OCI-LY1 (cell line): ENCODE measurements around the gene MYMK.

Experiments
- H2AFZ ChIP-seq: fragments of 200-600 bp; sonication (generic), shearing (Covaris generic); 2 replicates; pipeline ENCODE4 v1.6.0; 2014; ENCODE audit warnings: antibody characterized with exemption, mild to moderate bottlenecking, low read length
- H3F3A ChIP-seq: fragments of 200-600 bp; sonication (generic), shearing (Covaris generic); 2 replicates; pipeline ENCODE4 v1.6.0; 2014; ENCODE audit warnings: mild to moderate bottlenecking, antibody characterized with exemption, low read length, moderate library complexity; ENCODE audit not compliant: insufficient read depth
- H3K27ac ChIP-seq: fragments of 200-600 bp; sonication (generic); 2 replicates; pipeline ENCODE4 v1.5.1; 2014; ENCODE audit warnings: low read length, mixed run types, mild to moderate bottlenecking, low read depth; ENCODE audit not compliant: poor library complexity, severe bottlenecking
- H3K27me3 ChIP-seq: fragments of 200-600 bp; sonication (generic); 2 replicates; pipeline ENCODE4 v1.6.0; 2014; ENCODE audit warnings: antibody characterized with exemption, mild to moderate bottlenecking, low read length, moderate library complexity; ENCODE audit not compliant: insufficient read depth
- H3K36me3 ChIP-seq: fragments of 200-600 bp; sonication (generic); 2 replicates; pipeline ENCODE4 v1.6.1; 2014; ENCODE audit warnings: mild to moderate bottlenecking, antibody characterized with exemption, low read length, moderate library complexity, mixed read lengths; ENCODE audit not compliant: insufficient read depth
- H3K4me1 ChIP-seq: fragments of 200-600 bp; sonication (generic); 2 replicates; pipeline ENCODE4 v1.5.1; 2014; ENCODE audit warnings: mild to moderate bottlenecking, low read length, moderate library complexity; ENCODE audit not compliant: insufficient read depth, severe bottlenecking
- H3K4me2 ChIP-seq: fragments of 200-600 bp; sonication (generic), shearing (Covaris generic); 2 replicates; pipeline ENCODE4 v1.6.1; 2014; ENCODE audit warnings: low read length
- H3K4me3 ChIP-seq: fragments of 200-600 bp; sonication (generic); 2 replicates; pipeline ENCODE4 v1.5.1; 2014; ENCODE audit warnings: low read length, low read depth, mild to moderate bottlenecking, mixed read lengths; ENCODE audit not compliant: poor library complexity, severe bottlenecking
- H3K79me2 ChIP-seq: fragments of 200-600 bp; shearing (Covaris generic); 2 replicates; pipeline ENCODE4 v1.6.1; 2016; ENCODE audit warnings: mixed run types, low read length, mixed read lengths; ENCODE audit not compliant: insufficient read depth
- H3K9ac ChIP-seq: fragments of 200-600 bp; sonication (generic), shearing (Covaris generic); 2 replicates; pipeline ENCODE4 v1.6.1; 2014; ENCODE audit warnings: mild to moderate bottlenecking, low read length, mixed read lengths
- H3K9me2 ChIP-seq: fragments of 200-600 bp; sonication (generic), shearing (Covaris generic); 2 replicates; pipeline ENCODE4 v1.6.1; 2014; ENCODE audit warnings: low read depth, mild to moderate bottlenecking, low read length, mixed read lengths
- H3K9me3 ChIP-seq: fragments of 200-600 bp; shearing (Covaris generic); 2 replicates; pipeline ENCODE4 v1.6.1; 2014; ENCODE audit warnings: low read length, mixed read lengths
- H4K20me1 ChIP-seq: fragments of 200-600 bp; sonication (generic), shearing (Covaris generic); 2 replicates; pipeline ENCODE4 v1.6.0; 2016; ENCODE audit warnings: mild to moderate bottlenecking, low read length; ENCODE audit not compliant: insufficient read depth
- CTCF ChIP-seq: fragments of 200-600 bp; sonication (generic), shearing (Covaris generic); IDR thresholded peaks from 2 replicates; pipeline ENCODE4 v1.5.1; 2017; ENCODE audit warnings: mild to moderate bottlenecking, antibody characterized with exemption, low read length, moderate library complexity, mixed read lengths
- EZH2 ChIP-seq: fragments of 200-600 bp; sonication (generic), shearing (Covaris generic); IDR thresholded peaks from 2 replicates; pipeline ENCODE4 v1.8.0; 2017; ENCODE audit warnings: borderline replicate concordance, mixed run types, mild to moderate bottlenecking, antibody characterized with exemption, low read length, moderate library complexity, mixed read lengths

The MYMK gene

DNA sequence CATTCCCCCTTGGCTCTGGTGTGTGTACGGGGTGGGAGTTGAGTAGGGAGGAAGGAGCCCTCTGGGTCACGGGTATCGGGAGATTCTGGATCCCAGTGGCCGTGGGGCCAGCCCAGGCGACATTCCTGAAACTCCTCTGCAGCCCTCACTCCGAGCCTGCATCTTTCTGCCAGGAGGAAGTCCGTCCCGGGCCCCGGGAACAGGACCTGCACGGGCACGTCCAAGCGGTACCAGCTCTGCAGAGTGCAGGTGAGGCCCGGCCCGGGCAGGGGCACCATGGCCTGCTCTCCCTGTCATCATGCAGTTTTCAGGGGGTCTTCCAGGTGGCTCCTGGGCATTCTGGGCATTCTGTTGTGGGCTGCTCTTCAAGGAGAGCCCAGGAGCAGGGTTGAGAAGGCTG is 13.4 kb upstream of the MYMK start:
- Histone ChIP-seq H3K27me3 (no peaks in the 10 kb centered on the region; the same call in 1 of the 2 replicates), H3K4me2 (no peak overlapping the region), H3K4me3 (no peak overlapping the region), H3K79me2 (no peaks in the 10 kb centered on the region), H3K9ac (no peak overlapping the region), H3K27ac (no peak overlapping the region), H3K9me3 (no peaks in the 10 kb centered on the region), H2AFZ (no peak overlapping the region), H4K20me1 (no peaks in the 10 kb centered on the region), H3K9me2 (no peaks in the 10 kb centered on the region), H3K4me1 (no peaks in the 10 kb centered on the region), H3K36me3 (no peaks in the 10 kb centered on the region), H3F3A (no peaks in the 10 kb centered on the region)
- no peak for TF ChIP-seq CTCF
- no peak for TF ChIP-seq EZH2

GRCh38 chr9:133537257-133537656 is 12.5 kb upstream of the MYMK start:
- Histone ChIP-seq H2AFZ (no peak overlapping the region), H3F3A (no peaks in the 10 kb centered on the region), H3K9ac (no peak overlapping the region), H3K27me3 (no peaks in the 10 kb centered on the region; the same call in 1 of the 2 replicates), H3K27ac (no peak overlapping the region), H3K4me1 (no peaks in the 10 kb centered on the region), H3K4me2 (no peak overlapping the region), H3K36me3 (no peaks in the 10 kb centered on the region), H3K9me3 (no peaks in the 10 kb centered on the region), H3K9me2 (no peaks in the 10 kb centered on the region), H4K20me1 (no peaks in the 10 kb centered on the region), H3K79me2 (no peaks in the 10 kb centered on the region), H3K4me3 (no peak overlapping the region)
- TF ChIP-seq CTCF (no peak), EZH2 (no peak)

- Histone ChIP-seq H3K27me3 (no peaks in the 10 kb centered on the region; the same call in 1 of the 2 replicates), H4K20me1 (no peaks in the 10 kb centered on the region), H3F3A (no peaks in the 10 kb centered on the region), H3K79me2 (no peaks in the 10 kb centered on the region), H3K4me2 (no peak overlapping the region), H3K4me3 (no peak overlapping the region), H3K27ac (no peak overlapping the region), H2AFZ (no peak overlapping the region), H3K9me3 (no peaks in the 10 kb centered on the region), H3K36me3 (no peaks in the 10 kb centered on the region), H3K9ac (no peak overlapping the region), H3K9me2 (no peaks in the 10 kb centered on the region), H3K4me1 (no peaks in the 10 kb centered on the region)
- TF ChIP-seq CTCF (no peak), EZH2 (no peak)
Measured at GRCh38 chr9:133536536-133536935, 11.8 kb upstream of the MYMK start.
